ENCODE data around the gene FAM210B.

GRCh38 chr20:56386219-56386618 lies 27.4 kb downstream of the FAM210B start:
- TF ChIP-seq EZH2 (optimal IDR thresholded peaks at IDR 0.05; ENCODE audit: low read depth, low read length) (no peak), EZH2phosphoT487 (IDR thresholded peaks at IDR 0.05; ENCODE audit: low read length) (no peak), CTCF (IDR thresholded peaks at IDR 0.05; ENCODE audit: low read length) (no peak)
